Fibroblast of villous mesenchyme (primary cell): ENCODE measurements around the gene FBN3. TPM values are rescaled to one million over a fixed set of nuclear protein-coding genes. Genes with fewer than 3 reads are reported as not detected.
"Not testable (repeated sequence)": the region's sequence is repeated elsewhere in the genome, so short reads cannot be mapped to it uniquely, and the experiment has no call there.

Source experiments
- DNase-seq: peaks from one replicate; pipeline ENCODE4 v3.0.0-alpha.2; 2010; ENCODE audit warnings: low read depth
- H3K4me3 ChIP-seq: 2 replicates; pipeline ENCODE4 v1.5.1; 2011; ENCODE audit warnings: low read depth, mild to moderate bottlenecking, low read length
- total RNA-seq: library from RNA; depleted of rRNA; stranded (reverse); fragments of >200 nt; gene quantifications from 2 replicates; pipeline ENCODE4 v1.2.3, GENCODE V29; 2012
- TF ChIP-seq, protein P1 (sequence below): IDR thresholded peaks from 2 replicates; pipeline ENCODE4 v1.5.1; 2012; ENCODE audit warnings: low read depth, mild to moderate bottlenecking, low read length; ENCODE audit not compliant: insufficient read depth

FBN3 gene
- total RNA-seq, 1 donor: not detected

DNA sequence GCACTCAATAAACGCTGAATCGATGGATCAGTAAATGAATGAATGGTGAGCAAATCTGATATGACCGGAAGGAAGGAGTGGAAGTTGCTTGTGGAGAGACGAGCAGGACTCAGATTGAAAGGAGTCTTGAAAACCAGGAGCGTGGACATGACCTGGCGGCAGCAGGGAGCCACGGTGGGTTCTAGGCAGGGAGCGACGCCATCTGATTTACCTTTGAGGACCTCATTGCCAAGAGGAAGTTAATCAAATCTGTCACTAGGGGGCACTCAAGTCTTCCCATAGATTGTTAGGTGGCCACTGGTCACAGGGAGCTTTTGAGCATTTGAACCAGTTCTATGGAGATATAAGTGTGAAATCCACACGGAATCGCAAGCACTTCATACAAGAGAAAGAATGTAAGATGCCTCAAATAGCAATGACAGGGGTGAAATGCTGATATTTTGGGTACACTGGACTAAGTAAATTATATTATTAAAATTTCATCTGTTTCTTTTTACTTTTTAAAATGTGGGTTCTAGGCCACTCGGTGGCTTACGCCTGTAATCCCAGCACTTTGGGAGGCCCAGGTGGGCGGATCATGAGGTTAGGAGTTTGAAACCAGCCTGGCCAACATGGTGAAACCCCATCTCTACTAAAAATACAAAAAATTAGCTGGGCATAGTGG, 9.2 kb upstream of the FBN3 start:
- TF ChIP-seq, protein P1, sequence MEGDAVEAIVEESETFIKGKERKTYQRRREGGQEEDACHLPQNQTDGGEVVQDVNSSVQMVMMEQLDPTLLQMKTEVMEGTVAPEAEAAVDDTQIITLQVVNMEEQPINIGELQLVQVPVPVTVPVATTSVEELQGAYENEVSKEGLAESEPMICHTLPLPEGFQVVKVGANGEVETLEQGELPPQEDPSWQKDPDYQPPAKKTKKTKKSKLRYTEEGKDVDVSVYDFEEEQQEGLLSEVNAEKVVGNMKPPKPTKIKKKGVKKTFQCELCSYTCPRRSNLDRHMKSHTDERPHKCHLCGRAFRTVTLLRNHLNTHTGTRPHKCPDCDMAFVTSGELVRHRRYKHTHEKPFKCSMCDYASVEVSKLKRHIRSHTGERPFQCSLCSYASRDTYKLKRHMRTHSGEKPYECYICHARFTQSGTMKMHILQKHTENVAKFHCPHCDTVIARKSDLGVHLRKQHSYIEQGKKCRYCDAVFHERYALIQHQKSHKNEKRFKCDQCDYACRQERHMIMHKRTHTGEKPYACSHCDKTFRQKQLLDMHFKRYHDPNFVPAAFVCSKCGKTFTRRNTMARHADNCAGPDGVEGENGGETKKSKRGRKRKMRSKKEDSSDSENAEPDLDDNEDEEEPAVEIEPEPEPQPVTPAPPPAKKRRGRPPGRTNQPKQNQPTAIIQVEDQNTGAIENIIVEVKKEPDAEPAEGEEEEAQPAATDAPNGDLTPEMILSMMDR: peak; percentile 74
- H3K4me3 ChIP-seq: no peak overlapping the region
- DNase-seq: peak; percentile 85

DNA sequence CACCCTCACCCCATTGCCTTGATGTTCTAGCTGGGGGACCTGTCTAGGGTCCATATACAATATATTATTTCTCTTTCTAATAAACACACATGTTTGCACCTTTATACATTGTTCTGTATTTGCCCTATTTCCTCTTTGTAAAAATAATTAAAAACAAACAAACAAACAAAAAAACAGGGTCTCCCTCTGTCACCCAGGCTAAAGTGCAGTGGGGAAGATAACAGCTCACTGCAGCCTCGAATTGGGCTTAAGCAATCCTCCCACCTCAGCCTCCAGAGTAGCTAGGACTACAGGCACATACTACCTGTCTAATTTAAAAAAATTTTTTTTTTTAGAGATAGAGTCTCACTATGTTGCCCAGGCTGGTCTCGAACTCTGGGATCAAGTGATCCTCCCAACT, 5.9 kb upstream of the FBN3 start:
- DNase-seq: no peak
- TF ChIP-seq, protein P1: no peak
- no peak overlapping the region for H3K4me3 ChIP-seq

DNA sequence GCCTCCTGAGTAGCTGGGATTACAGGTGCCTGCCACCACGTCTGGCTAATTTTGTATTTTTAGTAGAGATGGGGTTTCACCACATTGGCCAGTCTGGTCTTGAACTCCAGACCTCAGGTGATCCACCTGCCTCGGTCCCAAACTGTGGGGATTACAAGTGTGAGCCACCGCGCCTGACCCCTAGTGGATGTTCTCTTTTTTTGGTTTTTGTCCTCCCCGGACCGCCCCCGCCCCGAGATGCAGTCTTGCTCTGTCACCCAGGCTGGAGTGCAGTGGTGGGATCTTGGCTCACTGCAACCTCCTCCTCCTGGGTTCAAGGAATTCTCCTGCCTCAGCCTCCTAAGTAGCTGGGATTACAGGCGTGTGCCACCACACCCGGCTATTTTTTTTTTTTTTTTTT, 4.6 kb upstream of the FBN3 start:
- H3K4me3 ChIP-seq, DNase-seq: not testable (repeated sequence)
- TF ChIP-seq, protein P1: peak; percentile 4

DNA sequence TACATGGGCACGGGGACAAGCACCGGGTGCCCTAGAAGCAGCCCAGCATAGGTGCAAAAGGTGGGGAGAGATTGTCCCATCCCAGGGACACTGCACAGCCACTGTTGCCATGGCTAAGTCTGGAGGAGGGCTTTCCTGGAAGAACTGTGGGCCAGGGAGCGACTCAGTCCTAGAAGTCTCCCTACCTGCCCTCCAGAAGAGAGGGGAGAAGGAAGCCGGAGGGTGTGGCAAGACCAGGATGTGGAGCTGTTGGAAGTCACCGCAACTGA, 2.3 kb upstream of the FBN3 start:
- TF ChIP-seq, protein P1: no peak
- no peak for DNase-seq
- no peak overlapping the region for H3K4me3 ChIP-seq

DNA sequence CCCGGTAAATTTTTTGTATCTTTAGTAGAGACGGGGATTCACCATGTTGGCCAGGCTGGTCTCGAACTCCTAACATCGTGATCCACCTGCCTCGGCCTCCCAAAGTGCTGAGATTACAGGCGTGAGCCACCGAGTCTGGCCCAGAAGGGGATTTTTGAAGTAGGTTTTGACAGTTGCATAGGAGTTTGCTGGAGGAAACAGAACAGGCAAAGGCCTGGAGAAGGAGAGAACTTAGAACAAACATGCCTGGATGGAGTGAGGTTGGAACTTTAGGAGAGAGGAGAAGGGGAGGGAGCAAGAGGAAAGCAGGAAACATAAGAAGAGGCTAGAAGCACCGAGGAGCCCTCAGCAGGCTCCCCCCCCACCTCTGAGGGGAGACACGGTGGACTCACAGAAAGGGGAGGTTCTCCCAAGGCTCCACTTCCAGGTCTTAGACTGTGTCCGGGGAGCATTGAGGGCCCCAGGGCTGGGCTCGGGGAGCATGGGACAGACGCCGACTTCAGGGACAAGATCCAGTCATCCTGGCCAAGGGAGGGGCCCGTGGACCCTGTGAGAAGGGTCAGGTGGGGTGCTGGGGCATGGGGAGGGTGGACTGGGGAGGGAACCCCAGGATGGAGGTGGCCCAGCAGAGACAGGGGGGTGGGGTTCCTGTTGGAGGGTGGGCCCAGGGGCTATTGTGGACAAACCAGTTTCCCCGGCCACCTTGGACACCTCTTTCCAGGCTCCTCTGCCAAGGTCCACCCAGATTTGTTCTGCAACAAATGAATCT, 1.8 kb upstream of the FBN3 start:
- no peak for DNase-seq
- TF ChIP-seq, protein P1: no peak
- no peak overlapping the region for H3K4me3 ChIP-seq

DNA sequence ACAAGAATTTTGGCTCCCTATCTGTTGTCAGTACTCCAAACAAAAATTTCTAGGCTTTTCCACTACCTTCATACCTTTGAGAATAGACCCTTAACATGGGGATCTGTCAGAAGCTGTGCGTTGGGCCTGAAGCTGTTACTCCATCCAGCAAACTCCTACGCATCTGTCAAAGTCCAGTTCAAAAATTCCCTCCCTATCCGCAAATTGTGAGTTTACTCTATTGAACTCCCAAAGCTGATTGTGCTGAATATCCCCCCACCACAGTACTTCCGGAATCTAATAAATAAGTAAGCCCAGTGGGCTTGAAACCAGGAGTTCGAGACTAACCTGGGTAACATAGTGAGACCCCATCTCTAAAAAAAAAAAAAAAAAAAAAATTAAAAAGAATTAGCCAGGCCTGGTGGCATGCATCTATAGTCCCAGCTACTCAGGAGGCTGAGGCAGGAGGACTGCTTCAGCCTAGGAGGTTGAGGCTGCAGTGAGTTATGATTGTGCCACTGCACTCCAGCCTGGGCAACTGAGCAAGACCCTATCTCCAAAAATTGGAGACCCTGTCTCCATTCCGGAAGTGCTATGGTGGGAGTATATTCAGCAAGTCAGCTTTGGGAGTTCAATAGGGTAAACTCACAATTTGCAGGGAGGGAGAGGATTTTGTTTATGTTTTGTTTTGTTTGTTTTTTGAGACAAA, 930 bp upstream of the FBN3 start:
- TF ChIP-seq, protein P1: no peak
- no peak for DNase-seq

More for the DNA sequence above, 930 bp upstream of the FBN3 start:
- H3K4me3 ChIP-seq: no peak overlapping the region
